NCI-H82 treated with DMSO at 0.1 percent for 48 hours (cell line): ENCODE results near the gene GPC6.
A peak's percentile ranks its signal among the peaks of the same experiment; 100 is the strongest.

Source experiments
- DNase-seq: peaks from one replicate; lab custom pipeline; 2025; ENCODE audit not compliant: unreplicated experiment; lab: John Stamatoyannopoulos, UW

The GPC6 gene

GRCh38 chr13:93811738-93812112 is 585.1 kb downstream of the GPC6 start:
- no peak for DNase-seq

DNA sequence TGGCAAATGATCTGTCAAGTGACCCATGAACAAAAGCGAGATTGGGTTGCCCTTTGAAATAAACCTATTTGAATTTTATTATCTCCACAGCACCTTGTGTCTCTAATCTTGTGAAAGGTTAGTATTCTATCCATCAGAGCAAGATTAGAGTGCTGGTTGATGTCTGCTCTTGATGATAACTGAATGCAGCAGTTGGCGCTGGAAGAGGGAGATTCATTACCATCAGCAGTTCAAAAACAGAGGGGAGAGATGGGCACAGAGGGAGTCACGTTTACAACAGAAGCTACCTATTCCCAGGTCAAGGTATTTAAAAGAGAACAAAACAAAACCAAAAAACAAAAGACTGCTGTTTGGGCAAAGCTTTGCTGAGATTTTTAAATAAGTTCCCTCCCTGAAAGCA is 588.1 kb downstream of the GPC6 start:
- DNase-seq, result no peak

DNA sequence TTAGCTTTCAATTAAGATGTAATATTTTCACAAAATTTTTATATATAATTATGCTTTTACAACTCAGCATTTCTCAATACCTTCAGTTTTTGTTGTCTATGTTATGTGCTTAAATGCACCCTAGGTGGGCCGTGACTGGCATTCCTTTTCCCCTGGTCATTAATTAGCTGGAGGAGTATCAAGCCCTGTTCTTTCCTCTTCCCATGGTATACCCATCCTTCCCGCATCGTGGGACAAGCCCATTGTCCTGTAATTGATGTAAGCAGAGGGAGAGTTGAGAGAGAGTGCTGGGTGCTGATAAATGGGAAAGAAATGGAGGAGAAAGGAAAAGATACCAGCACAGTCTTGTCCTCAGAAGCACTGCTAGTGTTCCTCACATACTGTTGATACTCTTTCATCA is 591.7 kb downstream of the GPC6 start:
- no peak for DNase-seq

DNA sequence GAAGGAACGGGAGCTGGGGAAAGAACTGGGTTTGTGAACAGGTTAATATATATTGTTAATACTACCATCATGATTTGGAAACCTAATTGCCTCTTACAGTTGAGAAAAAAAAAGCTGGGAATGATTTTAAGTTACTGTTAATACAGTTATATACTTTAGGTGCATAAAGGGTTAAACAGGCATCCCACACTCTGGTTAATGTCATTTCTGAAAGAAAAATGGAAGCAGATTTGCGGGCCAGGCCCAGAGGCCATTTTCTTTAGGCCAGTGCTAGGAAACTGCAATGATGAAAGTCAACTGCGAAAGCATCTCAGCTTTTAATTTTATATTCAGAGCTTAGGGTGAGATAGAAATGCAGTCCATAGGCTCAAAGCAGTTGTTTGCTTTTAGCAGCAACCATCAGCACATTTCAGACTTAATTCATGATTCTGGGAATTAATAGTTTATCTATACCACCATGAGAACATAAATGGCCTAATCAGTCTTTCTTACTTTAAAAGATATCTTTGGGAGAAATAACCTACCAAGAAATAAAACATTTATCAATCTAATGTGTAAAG is 592.8 kb downstream of the GPC6 start:
- no peak for DNase-seq

DNA sequence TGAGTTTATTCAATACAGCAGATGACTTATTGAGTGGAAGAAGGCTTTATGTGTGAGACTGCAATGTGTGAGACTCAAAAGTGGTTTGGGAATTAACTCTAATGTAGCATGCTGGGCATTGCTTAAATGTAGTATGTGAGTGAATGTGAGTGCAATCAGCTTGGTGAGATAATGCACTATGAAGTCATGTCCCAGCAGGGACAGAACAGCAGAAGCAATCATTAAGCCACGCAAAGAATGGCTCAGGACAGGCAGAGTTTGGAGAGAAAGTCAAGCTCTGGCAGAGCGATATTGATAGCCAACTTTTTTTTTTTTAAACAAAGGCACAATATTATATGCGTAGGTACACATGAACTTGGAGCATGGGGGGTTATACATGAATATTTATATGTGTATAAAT is 597.7 kb downstream of the GPC6 start:
- DNase-seq, result no peak

GRCh38 chr13:93834051-93834450 is 607.4 kb downstream of the GPC6 start:
- no peak for DNase-seq

- no peak for DNase-seq
Measured at GRCh38 chr13:93843082-93843481, 616.5 kb downstream of the GPC6 start.

GRCh38 chr13:93847162-93847561 is 620.6 kb downstream of the GPC6 start:
- DNase-seq, result no peak

- DNase-seq, result no peak
Measured at GRCh38 chr13:93848247-93848646, 621.6 kb downstream of the GPC6 start.

GRCh38 chr13:93851236-93851635 is 624.6 kb downstream of the GPC6 start:
- no peak for DNase-seq

DNA sequence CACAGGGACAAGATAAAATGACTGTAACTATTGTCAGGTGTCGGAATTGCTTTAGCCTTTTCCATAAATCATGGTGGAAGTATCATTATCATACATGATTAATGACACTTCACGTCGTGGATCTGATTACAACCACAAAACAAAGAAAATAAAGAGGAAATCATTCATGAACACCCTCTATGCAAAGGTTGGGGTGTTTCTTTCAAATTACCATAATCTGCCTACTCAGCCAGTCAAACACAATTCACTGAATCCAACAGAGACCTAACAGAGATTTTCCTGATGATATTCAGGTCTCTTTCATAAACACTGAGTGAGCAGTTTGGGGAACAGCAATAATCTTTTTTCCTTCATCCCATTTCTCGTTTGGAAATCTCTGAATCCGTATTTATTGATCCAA is 627.3 kb downstream of the GPC6 start:
- DNase-seq, result no peak

DNA sequence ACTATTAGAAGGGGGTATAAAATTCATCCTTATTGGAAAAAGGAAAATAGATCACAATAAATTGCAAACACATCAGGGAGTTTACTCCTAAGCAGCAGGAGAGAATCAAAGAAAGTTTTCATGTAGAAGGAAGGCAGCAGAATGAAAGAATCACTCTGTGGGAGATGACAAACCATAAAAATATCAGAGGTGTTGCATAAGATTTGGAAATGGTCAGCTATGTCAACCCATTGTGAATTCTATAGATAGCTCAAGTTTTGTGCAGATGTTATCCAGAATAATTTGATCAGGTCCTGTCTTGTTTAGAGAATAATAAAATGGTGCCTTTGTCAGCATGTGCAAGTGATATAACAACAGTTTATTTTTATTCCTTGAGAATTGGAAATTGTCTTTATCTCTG is 630.5 kb downstream of the GPC6 start:
- no peak for DNase-seq

- no peak for DNase-seq
Measured at GRCh38 chr13:93859716-93860115, 633.1 kb downstream of the GPC6 start.

DNA sequence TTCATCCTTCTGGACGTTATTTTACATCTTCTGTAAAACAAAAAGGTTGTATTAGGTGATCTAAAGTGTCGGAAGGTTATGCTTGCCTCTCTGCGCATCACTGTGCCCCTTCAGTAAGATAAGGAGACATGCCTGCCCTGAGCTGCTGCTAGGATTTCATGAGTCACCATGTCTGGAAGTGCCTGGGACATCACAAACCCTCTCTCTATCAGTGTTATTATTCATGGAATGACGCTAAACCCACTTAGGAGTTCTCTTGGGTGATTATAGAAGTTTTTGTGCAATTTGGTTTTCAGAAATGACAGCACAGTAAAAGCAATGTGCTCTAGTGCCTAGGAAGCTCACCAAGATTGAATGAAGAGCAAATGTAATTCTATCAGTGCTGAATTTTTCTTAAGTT is 635.2 kb downstream of the GPC6 start:
- no peak for DNase-seq

- DNase-seq, result peak; percentile 22
Measured at GRCh38 chr13:93862259-93862658, 635.7 kb downstream of the GPC6 start.

DNA sequence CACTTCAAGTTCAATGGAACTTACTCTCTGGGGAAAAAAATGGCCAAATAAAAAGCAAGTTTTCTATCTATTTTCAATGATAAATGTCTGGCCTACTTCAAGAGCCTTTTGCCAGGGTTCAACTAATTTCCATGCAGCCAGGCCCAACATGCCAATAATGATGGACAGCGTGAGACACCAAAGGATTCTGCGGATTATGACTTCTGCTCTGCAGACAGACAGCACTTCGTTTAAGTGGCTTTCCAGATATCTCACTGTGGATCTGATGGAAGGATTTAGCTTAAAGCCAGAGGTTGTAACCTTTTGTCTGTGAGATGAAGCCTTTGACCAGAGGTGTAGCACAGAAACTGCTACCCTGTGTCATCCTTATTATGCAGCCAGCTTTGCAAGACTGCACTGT is 638.6 kb downstream of the GPC6 start:
- DNase-seq, result peak; percentile 74

GRCh38 chr13:93867481-93867880 is 640.9 kb downstream of the GPC6 start:
- DNase-seq, result no peak

DNA sequence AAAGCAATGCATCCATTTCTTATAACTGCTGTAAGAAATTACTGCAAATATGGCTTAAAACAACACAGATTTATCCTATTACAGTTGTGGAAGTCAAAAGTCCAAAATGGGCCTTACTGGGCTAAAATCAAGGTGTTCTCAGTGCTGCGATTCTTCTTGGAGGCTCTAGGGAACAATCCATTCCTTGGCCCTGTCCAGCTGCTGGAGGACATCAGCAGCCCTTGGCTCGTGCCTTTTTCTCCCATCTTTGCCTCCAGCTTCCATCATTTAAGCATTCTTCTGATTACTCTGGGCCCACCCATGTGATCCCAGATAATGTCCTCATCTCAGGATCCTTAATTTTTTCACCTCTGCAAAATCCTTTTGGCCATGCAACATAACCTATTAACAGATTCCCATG is 645.8 kb downstream of the GPC6 start:
- no peak for DNase-seq

- no peak for DNase-seq
Measured at GRCh38 chr13:93872786-93873347, 646.3 kb downstream of the GPC6 start.

- no peak for DNase-seq
Measured at GRCh38 chr13:93875547-93875946, 648.9 kb downstream of the GPC6 start.

DNA sequence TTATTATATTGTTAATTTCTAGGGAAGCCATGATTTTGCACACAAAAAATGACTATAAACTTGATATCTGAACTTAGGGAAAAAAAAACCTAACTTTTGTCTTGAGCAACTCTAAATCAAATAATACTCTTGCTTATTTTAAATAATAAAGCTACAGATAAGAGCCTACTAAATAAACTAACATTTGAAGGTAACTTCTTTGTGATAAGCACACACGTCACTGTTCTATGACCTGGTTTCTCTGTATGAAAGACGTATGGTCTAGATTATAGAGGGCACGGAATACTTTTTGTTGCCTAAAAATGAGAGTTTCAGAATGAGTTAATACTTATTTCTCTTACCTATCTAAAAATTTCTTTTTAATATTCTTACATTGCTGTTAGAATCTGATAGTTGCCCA is 649.6 kb downstream of the GPC6 start:
- DNase-seq, result no peak

DNA sequence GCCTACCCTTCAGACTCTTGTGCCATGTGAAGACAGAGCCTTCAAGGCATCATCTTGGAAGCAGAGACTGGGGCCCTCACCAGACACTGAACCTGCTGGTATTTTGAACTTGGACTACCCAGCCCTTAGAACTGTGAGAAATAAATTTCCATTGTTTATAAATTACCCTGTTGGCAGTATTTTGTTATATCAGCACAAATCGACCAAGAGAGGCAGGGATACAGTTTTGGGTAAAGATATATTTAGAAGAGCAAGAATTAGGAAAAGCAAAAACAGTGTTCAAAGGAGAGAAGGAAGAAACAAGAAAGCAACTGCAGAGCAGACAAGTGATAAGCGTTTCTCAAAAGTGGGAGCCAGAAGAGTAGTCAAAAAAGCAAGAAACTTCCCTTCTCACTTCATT is 652.1 kb downstream of the GPC6 start:
- DNase-seq, result no peak

DNA sequence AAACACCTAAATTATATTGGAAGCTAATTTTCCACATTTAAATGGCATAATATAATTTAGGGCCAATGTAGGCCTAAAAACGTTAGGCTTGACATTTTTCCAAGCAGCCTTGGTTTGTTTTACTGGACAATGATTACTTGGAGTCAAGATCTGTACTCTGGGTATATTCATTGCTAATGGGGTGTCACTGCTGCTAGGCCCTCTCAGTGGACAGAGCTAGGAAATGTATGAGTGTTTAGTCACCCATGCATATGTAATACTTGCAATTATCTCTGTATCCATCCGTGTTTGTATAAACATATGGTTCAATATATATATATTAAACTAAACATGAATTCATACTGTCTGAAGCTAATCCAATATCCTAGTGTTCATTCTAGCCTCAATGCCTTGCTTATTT is 654.8 kb downstream of the GPC6 start:
- DNase-seq, result no peak
